ENCODE measurements around the gene RDM1. TPM values are rescaled to one million over a fixed set of nuclear protein-coding genes. Genes with fewer than 3 reads are reported as not detected.

Gene RDM1
- polyA plus RNA-seq, 1 donor (not counting 4 experiments of a cell fraction or from before 2014, with no cell fraction given) = 1.1 TPM

GRCh38 chr17:35963663-35964062 lies 33.1 kb upstream of the RDM1 start:
- no peaks in the 10 kb centered on the region for H3K4me1 ChIP-seq (ENCODE audit: control insufficient read depth, extremely low read depth, insufficient read depth, low read length)
- no peaks in the 10 kb centered on the region for H3K79me2 ChIP-seq (ENCODE audit: control insufficient read depth, insufficient read depth, low read length)
- H3K9ac ChIP-seq (ENCODE audit: control insufficient read depth, extremely low read depth, insufficient read depth, low read length) = no peak overlapping the region
- H3K4me3 ChIP-seq (ENCODE audit: control insufficient read depth in 2 of 3, extremely low read depth in 1 of 3, insufficient read depth in 2 of 3, low read depth in 1 of 3, low read length in 3 of 3) = no peak overlapping the region
- H4K20me1 ChIP-seq (ENCODE audit: control insufficient read depth, extremely low read depth, insufficient read depth, low read length) = no peaks in the 10 kb centered on the region
- H3K27ac ChIP-seq (ENCODE audit: control insufficient read depth, insufficient read depth, low read length) = no peak overlapping the region
- no peaks in the 10 kb centered on the region for H3K9me1 ChIP-seq (ENCODE audit: control insufficient read depth, extremely low read depth, insufficient read depth, low read length)
- H2AFZ ChIP-seq (ENCODE audit: control insufficient read depth, low read length) = no peak overlapping the region
- H3K36me3 ChIP-seq (ENCODE audit: control insufficient read depth in 2 of 2, extremely low read depth in 1 of 2, insufficient read depth in 2 of 2, low read length in 2 of 2) = no peaks in the 10 kb centered on the region
- no peak for TF ChIP-seq EZH2 (IDR thresholded peaks at IDR 0.05; ENCODE audit: low read length)
- no peak for TF ChIP-seq CTCF (optimal IDR thresholded peaks at IDR 0.05 in 1 of 3, IDR thresholded peaks at IDR 0.05 in 1 of 3, conservative IDR thresholded peaks at IDR 0.05 in 1 of 3; ENCODE audit: extremely low read depth in 1 of 3, insufficient read depth in 2 of 3, low read length in 3 of 3)
- FAIRE-seq (no peak), DNase-seq (ENCODE audit: low read depth, low spot score) (no peak)
- dilution Hi-C loops (cut with MboI; ENCODE audit: extremely low pct_ligation_motif_present, low sequenced_read_pairs) = no loop called here
- no peaks in the 10 kb centered on the region for H3K9me3 ChIP-seq (ENCODE audit: control insufficient read depth, low read depth, low read length)
- peaks cover 3% of the 10 kb centered on the region for H3K27me3 ChIP-seq (ENCODE audit: control insufficient read depth, extremely low read depth, insufficient read depth, low read length)
- no peak overlapping the region for H3K4me2 ChIP-seq (ENCODE audit: control insufficient read depth, extremely low read depth, insufficient read depth, low read depth, low read length)

DNA sequence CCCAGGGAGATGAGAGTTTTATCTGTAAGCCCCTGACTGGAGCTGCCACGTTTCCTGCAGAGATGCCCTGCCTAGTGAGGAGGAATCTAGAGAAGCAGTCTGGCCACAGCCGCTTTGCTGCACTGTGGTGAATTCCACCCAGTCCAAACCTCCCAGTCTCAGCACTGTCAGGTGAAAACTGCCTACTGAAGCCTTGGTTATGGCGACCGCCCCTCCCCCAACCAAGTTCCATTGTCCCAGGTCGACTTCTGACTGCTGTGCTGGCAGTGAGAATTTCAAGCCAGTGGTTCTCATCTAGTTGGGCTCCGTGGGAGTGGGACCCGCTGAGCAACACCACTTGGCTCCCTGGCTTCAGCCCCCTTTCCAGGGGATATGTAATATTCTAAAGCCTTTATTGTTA lies 23.1 kb upstream of the RDM1 start:
- no peak overlapping the region for H2AFZ ChIP-seq (ENCODE audit: control insufficient read depth, low read length)
- TF ChIP-seq CTCF (optimal IDR thresholded peaks at IDR 0.05 in 1 of 3, IDR thresholded peaks at IDR 0.05 in 1 of 3, conservative IDR thresholded peaks at IDR 0.05 in 1 of 3; ENCODE audit: extremely low read depth in 1 of 3, insufficient read depth in 2 of 3, low read length in 3 of 3) (no peak), EZH2 (IDR thresholded peaks at IDR 0.05; ENCODE audit: low read length) (no peak)
- no peak overlapping the region for H3K9ac ChIP-seq (ENCODE audit: control insufficient read depth, extremely low read depth, insufficient read depth, low read length)
- no peaks in the 10 kb centered on the region for H3K79me2 ChIP-seq (ENCODE audit: control insufficient read depth, insufficient read depth, low read length)
- H3K27me3 ChIP-seq (ENCODE audit: control insufficient read depth, extremely low read depth, insufficient read depth, low read length) = peaks cover 3% of the 10 kb centered on the region
- no peaks in the 10 kb centered on the region for H3K4me1 ChIP-seq (ENCODE audit: control insufficient read depth, extremely low read depth, insufficient read depth, low read length)
- no peak overlapping the region for H3K4me3 ChIP-seq (ENCODE audit: control insufficient read depth in 2 of 3, extremely low read depth in 1 of 3, insufficient read depth in 2 of 3, low read depth in 1 of 3, low read length in 3 of 3)
- no peak overlapping the region for H3K4me2 ChIP-seq (ENCODE audit: control insufficient read depth, extremely low read depth, insufficient read depth, low read depth, low read length)
- H3K27ac ChIP-seq (ENCODE audit: control insufficient read depth, insufficient read depth, low read length) = no peak overlapping the region
- no peaks in the 10 kb centered on the region for H4K20me1 ChIP-seq (ENCODE audit: control insufficient read depth, extremely low read depth, insufficient read depth, low read length)
- H3K36me3 ChIP-seq (ENCODE audit: control insufficient read depth in 2 of 2, extremely low read depth in 1 of 2, insufficient read depth in 2 of 2, low read length in 2 of 2) = no peaks in the 10 kb centered on the region
- FAIRE-seq (no peak), DNase-seq (ENCODE audit: low read depth, low spot score) (no peak)
- dilution Hi-C loops (cut with MboI; ENCODE audit: extremely low pct_ligation_motif_present, low sequenced_read_pairs) = no loop called here
- no peaks in the 10 kb centered on the region for H3K9me3 ChIP-seq (ENCODE audit: control insufficient read depth, low read depth, low read length)
- no peaks in the 10 kb centered on the region for H3K9me1 ChIP-seq (ENCODE audit: control insufficient read depth, extremely low read depth, insufficient read depth, low read length)
